Loucy (cell line): ENCODE data around the gene POLA2.

Experiments
- CTCF ChIP-seq: fragments of 200-600 bp; sonication (generic); conservative IDR thresholded peaks from 2 replicates; pipeline ENCODE4 v1.5.1; 2014; ENCODE audit warnings: mild to moderate bottlenecking, antibody characterized with exemption, low read length
- EZH2phosphoT487 ChIP-seq: fragments of 200-600 bp; IDR thresholded peaks from 2 replicates; pipeline ENCODE4 v1.6.1; 2018; ENCODE audit warnings: antibody characterized with exemption, mild to moderate bottlenecking, moderate library complexity, borderline replicate concordance

GRCh38 chr11:65295571-65296341 lies 34.0 kb downstream of the POLA2 start:
- no peak for TF ChIP-seq CTCF
- TF ChIP-seq EZH2phosphoT487: no peak
